ENCODE results near the gene VPS35L.
"Not testable (repeated sequence)": the region's sequence is repeated elsewhere in the genome, so short reads cannot be mapped to it uniquely, and the experiment has no call there.

The VPS35L gene

DNA sequence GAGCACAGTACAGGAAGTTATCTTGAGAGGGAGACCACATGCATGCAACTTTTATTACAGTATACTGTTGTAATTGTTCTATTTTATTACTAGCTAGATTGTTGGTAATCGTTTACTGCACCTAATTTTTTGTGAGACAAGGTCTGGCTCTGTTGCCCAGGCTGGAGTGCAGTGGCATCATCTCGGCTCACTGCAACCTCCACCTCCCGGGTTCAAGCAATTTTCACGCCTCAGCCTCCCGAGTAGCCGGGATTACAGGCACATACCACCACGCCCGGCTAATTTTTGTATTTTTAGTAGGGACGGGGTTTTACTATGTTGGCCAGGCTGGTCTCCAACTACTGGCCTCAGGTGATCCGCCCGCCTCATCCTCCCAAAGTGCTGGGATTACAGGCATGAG lies 161.2 kb downstream of the VPS35L start:
- not testable (repeated sequence) for DNase-seq

DNA sequence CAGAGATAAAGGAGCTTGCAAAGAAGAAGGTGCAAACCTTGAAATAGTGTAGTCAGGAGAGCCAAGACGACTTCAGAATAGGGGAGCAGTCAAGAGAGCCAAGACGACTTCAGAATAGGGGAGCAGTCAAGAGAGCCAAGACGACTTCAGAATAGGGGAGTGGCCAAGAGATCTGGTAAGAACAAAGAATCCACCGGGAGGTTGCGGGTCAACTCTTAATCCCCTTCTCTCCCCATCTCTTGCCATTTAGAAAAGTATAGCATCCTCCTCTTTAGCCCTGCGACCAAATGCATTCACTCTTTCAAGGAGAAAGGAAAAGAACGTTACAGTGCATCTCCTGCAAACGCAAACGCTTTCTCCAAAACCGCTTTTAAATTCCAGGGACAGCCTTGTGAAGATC lies 161.8 kb downstream of the VPS35L start:
- DNase-seq, result no peak

GRCh38 chr16:19717741-19718623 lies 162.5 kb downstream of the VPS35L start, which contains the start of the genes IQCK and KNOP1:
Gene IQCK, plus strand, starts transcription at chr16:19718271. Its CDS starts 36 bp downstream, at chr16:19718307.
Gene KNOP1, minus strand, starts transcription at chr16:19718227. Its CDS starts 3,192 bp downstream, at chr16:19715035.
- peak; percentile 27 for DNase-seq

DNA sequence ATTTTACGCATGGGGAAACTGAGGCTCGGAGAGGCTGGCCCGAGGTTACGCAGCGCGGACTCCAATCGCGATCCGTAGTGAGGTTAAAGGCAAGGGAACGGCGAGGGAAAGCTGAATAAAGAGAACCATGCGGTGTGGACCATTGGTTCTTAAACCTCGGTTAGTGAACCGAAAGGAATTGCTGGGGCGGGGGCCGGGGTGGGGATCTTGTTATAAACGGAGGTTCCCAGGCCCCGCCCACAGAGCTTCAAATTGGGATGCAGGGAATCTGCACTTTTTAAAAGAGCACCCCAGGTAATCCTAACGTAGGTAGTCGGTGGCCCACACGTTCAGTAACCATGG lies 163.1 kb downstream of the VPS35L start:
- DNase-seq, result no peak

DNA sequence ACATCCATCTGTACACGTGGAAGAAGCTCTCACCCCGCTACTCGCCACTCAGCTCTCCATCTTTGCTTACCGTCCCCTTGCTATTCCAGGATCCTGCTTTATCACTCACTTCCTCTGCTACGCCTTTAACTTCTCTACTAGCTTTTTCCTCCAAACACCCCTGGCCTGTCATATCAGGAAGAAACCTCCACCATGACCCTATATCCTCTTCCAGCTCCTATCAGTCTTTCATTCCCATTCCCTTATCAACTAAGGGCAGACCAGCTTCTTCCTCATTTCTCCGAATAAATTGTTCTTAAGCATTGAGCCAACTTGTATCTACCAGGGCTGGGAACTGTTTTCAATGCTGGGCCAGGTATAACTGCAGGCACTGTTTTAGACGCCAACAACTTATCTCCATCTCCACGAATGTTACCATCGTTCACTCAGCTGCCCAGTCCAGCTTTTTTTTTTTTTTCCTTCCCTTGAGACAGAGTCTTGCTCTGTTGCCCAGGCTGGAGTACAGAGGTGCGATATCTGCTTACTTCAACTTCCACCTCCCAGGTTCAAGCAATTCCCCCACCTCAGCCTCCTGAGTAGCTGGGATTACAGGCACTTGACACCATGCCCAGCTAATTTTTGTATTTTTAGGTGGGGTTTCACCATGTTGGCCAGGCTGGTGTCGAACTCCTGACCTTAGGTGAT lies 166.9 kb downstream of the VPS35L start:
- DNase-seq, result no peak

DNA sequence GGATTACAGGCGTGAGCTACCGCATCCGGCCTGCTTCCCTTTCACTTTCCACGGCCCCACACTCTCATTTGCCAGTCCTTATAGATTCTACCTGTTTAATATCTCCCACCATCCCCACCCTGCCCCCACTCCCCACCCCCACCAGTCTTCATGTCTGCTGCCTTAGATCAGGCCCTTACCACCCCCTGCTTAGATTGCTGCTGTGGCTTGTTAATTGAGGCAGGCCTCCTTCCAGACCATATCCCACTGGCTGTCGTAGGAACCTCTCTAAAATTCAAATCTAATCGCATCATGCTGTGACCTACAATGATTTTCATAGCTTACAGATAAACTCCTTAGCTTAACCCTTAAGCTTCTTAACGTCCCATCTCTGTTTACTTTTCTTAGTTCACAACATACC lies 167.5 kb downstream of the VPS35L start:
- no peak for DNase-seq

DNA sequence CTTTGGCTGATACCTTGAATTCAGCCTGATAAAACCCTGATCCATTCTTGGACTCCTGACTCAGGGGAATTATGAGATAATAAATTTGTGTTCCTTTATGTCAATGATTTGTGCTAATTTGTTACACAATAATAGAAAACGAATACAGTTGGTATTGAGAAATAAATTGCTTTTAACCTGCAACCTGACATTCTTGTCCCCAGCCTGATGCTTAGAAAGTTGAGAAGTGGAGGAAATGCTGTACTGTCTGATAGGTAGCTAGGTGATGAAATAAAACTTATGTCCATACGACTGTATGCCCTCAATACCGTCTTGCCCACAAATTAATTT lies 173.1 kb downstream of the VPS35L start:
- no peak for DNase-seq

DNA sequence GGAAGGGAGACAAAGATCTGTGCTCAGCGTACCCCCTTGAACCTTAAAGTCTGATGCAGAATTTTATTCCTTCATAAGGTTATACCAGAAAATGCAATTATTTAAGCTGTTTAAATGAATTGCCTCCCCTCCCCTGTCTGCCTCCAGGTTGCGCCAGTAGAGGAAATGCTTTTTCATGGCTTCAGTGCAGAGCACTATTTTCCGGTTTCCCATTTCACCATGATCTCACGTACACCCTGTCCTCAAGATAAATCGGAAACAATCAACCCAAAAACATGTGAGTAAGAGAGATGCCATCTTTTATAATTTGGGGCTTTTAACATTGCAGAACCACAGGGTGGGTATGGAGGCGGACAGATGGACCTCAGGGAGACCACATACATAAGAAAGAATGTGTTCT lies 178.0 kb downstream of the VPS35L start:
- DNase-seq, result no peak

DNA sequence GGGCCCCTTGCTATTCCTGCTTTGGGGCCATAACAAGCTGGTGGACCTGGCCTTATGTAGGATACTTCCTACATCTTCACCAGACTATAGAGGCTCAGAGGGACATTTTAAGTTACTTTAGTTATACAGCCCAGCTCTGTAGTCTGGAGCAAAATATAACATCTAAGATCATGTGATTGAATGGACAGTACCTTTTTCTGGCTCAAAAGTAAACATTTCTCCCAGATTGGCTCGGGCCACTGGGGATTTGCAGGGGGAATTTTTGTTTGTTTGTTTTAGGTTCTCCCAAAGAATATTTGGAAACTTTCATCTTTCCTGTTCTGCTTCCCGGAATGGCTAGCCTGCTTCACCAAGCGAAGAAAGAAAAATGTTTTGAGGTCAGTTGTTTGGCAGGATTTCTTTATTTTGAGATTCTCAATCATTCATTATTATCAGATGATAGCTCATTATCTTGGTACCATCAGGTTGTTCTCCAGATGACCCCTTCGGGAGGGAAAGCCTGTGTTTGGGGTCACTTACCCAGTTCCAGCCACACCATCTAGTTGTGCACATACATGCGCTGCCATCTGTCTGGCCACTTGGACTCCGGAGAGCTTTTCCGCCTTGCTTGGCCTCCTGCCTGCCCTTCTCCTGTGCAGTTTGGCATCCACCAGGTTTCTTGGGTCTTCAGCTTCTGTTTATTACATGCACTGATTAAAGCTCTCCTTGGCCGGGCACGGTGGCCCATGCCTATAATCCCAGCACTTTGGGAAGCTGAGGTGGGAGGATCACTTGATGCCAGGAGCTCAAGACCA lies 179.8 kb downstream of the VPS35L start:
- no peak for DNase-seq

GRCh38 chr16:19737306-19738038 lies 182.0 kb downstream of the VPS35L start:
- no peak for DNase-seq

- no peak for DNase-seq
Measured at GRCh38 chr16:19741354-19741753, 185.9 kb downstream of the VPS35L start.

GRCh38 chr16:19743816-19744159 lies 188.3 kb downstream of the VPS35L start:
- DNase-seq, result no peak

- no peak for DNase-seq
Measured at GRCh38 chr16:19744670-19745069, 189.2 kb downstream of the VPS35L start.

DNA sequence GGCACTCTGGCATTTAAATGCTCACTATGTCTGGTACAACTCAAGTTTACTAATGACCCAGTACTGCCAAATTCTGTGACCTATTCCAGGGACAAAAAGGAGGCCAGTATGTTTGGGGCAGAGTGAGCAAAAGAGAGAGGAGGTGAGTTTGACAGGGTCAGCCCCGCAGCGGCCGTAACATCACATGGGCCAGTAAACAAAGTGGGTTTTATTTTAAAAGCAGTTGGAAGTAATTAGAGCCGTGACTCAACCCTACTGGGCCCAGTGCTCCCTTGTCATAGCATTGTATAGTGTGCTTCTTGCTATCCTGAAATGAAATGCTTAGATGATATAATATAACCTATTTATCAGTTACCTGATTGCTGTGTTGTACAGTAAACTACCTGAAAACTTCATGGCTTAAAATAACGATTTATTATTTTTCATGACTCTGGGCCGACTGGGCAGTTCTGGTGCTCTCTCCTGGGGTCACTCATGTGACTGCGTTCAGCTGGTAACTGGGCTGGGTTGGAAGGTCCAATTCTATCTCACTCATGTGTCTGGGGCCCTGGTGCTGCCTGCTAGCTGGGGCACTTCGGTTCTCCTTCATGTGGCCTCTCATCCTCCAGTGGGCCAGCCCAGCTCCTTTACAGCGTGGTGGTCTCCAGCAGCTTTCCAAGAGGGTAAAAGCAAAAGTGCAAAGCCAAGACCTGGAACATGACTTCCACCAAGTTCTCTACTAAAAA lies 189.9 kb downstream of the VPS35L start:
- DNase-seq, result no peak

DNA sequence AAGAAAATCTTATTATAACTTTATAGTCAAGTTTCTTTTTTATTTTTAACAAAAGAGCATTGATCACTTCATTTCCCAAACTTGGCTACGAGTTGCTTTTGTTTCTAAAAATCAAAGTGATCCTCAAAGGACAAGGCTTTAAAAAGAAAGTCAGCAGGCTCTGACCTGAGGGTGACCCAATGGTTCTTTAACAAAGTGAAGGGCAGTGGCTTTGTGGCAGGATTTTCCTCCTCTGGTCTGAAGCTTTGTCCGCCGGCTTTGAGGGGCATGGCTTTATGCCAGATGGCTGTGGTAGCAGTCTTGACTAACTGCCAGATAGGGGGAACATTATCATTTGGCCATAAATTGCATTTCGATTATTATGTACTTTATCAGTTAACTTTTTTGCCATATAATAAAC lies 191.1 kb downstream of the VPS35L start:
- DNase-seq, result no peak

- DNase-seq, result peak; percentile 86
Measured at GRCh38 chr16:19748389-19749168, 193.1 kb downstream of the VPS35L start.

- DNase-seq, result no peak
Measured at GRCh38 chr16:19749571-19750080, 194.1 kb downstream of the VPS35L start.

Measured in NCI-H524 treated with DMSO at 0.1 percent for 48 hours (cell line).